WTC11 (cell line): ENCODE data around the gene STK33. TPM values are rescaled to one million over a fixed set of nuclear protein-coding genes. Genes with fewer than 3 reads are reported as not detected.

Experiments used
- ATAC-seq: fragments of 200-7000 bp; cut with Tn5 transposase; 2 replicates; pipeline ENCODE4 v1.10.0; 2021; ENCODE audit warnings: mild to moderate bottlenecking, moderate library complexity
- CTCF ChIA-PET: fragments of 300-600 bp; sonication (Branson Sonifier 250); formaldehyde crosslinking; loops from one replicate; lab custom pipeline; 2021; ENCODE audit warnings: antibody characterized with exemption; lab: Charles Lee
- POLR2A ChIA-PET: fragments of 350-600 bp; sonication (Branson Sonifier 250); formaldehyde crosslinking; loops from one replicate; lab custom pipeline; 2021; ENCODE audit warnings: antibody characterized with exemption; lab: Charles Lee
- DNase-seq: peaks from one replicate; pipeline ENCODE4 v3.0.0; 2021; ENCODE audit warnings: low spot score
- H3K27ac Mint-ChIP-seq: 2 replicates; pipeline ENCODE4 v1.8.0; 2021; ENCODE audit warnings: mixed read lengths
- H3K27me3 Mint-ChIP-seq: 2 replicates; pipeline ENCODE4 v1.8.0; 2021; ENCODE audit warnings: low read depth, mild to moderate bottlenecking, moderate library complexity, mixed read lengths
- H3K36me3 Mint-ChIP-seq: 2 replicates; pipeline ENCODE4 v1.8.0; 2021; ENCODE audit warnings: mixed read lengths
- H3K4me1 Mint-ChIP-seq: 2 replicates; pipeline ENCODE4 v1.8.0; 2022; ENCODE audit warnings: mixed read lengths
- H3K4me3 Mint-ChIP-seq: 2 replicates; pipeline ENCODE4 v1.8.0; 2021; ENCODE audit warnings: mild to moderate bottlenecking, moderate library complexity, mixed read lengths
- H3K9me3 Mint-ChIP-seq: 2 replicates; pipeline ENCODE4 v1.8.0; 2021; ENCODE audit warnings: mixed read lengths
- ARID4B ChIP-seq: sonication (generic); formaldehyde crosslinking; IDR thresholded peaks from 2 replicates; pipeline ENCODE4 v1.8.0; 2023; ENCODE audit warnings: missing genetic modification reagents, mild to moderate bottlenecking, borderline replicate concordance
- ATF6 ChIP-seq: sonication (generic); formaldehyde crosslinking; IDR thresholded peaks from 2 replicates; pipeline ENCODE4 v1.8.1; 2023; ENCODE audit warnings: mild to moderate bottlenecking, missing genetic modification reagents
- E2F4 ChIP-seq: sonication (generic); formaldehyde crosslinking; IDR thresholded peaks from 2 replicates; pipeline ENCODE4 v1.8.1; 2022; ENCODE audit warnings: low read depth, mild to moderate bottlenecking, moderate library complexity, missing genetic modification reagents, borderline replicate concordance
- FOXP1 ChIP-seq: sonication (generic); formaldehyde crosslinking; IDR thresholded peaks from 2 replicates; pipeline ENCODE4 v1.8.0; 2022; ENCODE audit warnings: missing genetic modification reagents, mild to moderate bottlenecking, moderate library complexity, borderline replicate concordance
- IRF2 ChIP-seq: sonication (generic); formaldehyde crosslinking; IDR thresholded peaks from 2 replicates; pipeline ENCODE4 v1.8.0; 2022; ENCODE audit warnings: low read depth, missing genetic modification reagents, borderline replicate concordance
- NR1H2 ChIP-seq: sonication (generic); formaldehyde crosslinking; IDR thresholded peaks from 2 replicates; pipeline ENCODE4 v1.9.0; 2021; ENCODE audit warnings: mild to moderate bottlenecking, moderate library complexity, missing genetic modification reagents
- PRDM15 ChIP-seq: sonication (generic); formaldehyde crosslinking; IDR thresholded peaks from 2 replicates; pipeline ENCODE4 v1.8.0; 2022; ENCODE audit warnings: missing genetic modification reagents
- TCF7 ChIP-seq: sonication (generic); formaldehyde crosslinking; IDR thresholded peaks from 2 replicates; pipeline ENCODE4 v1.8.0; 2022; ENCODE audit warnings: mild to moderate bottlenecking, low read depth, missing genetic modification reagents, moderate library complexity
- ZNF396 ChIP-seq: fragments of 250-450 bp; sonication (Bioruptor Pico); IDR thresholded peaks from 2 replicates; pipeline ENCODE4 v1.8.0; 2021; ENCODE audit warnings: mild to moderate bottlenecking, moderate library complexity, borderline replicate concordance
- ZNF416 ChIP-seq: fragments of 250-450 bp; sonication (Bioruptor Pico); IDR thresholded peaks from 2 replicates; pipeline ENCODE4 v1.9.0; 2021; ENCODE audit warnings: mild to moderate bottlenecking, inconsistent platforms
- ZNF671 ChIP-seq: fragments of 250-450 bp; sonication (Bioruptor Pico); IDR thresholded peaks from 2 replicates; pipeline ENCODE4 v1.8.0; 2021; ENCODE audit warnings: mild to moderate bottlenecking
- total RNA-seq: library from RNA; stranded (reverse); gene quantifications from 3 replicates; pipeline ENCODE4 v1.2.3, GENCODE V29; 2021
- TF ChIP-seq, protein P1 (sequence below): sonication (generic); formaldehyde crosslinking; IDR thresholded peaks from 2 replicates; pipeline ENCODE4 v1.8.1; 2022; ENCODE audit warnings: mild to moderate bottlenecking, missing genetic modification reagents, moderate library complexity, borderline replicate concordance
- TF ChIP-seq, protein P2 (sequence below): sonication (generic); formaldehyde crosslinking; IDR thresholded peaks from 2 replicates; pipeline ENCODE4 v1.8.1; 2023; ENCODE audit warnings: mild to moderate bottlenecking, missing genetic modification reagents, borderline replicate concordance
- TF ChIP-seq, protein P3 (sequence below): sonication (generic); formaldehyde crosslinking; IDR thresholded peaks from 2 replicates; pipeline ENCODE4 v1.8.1; 2022; ENCODE audit warnings: missing genetic modification reagents, borderline replicate concordance
- TF ChIP-seq, protein P4 (sequence below): sonication (generic); formaldehyde crosslinking; IDR thresholded peaks from 2 replicates; pipeline ENCODE4 v1.8.1; 2022; ENCODE audit warnings: low read depth, missing genetic modification reagents, borderline replicate concordance

Gene STK33
- total RNA-seq, 1 experiment from 2014 or later = 13.3 TPM

DNA sequence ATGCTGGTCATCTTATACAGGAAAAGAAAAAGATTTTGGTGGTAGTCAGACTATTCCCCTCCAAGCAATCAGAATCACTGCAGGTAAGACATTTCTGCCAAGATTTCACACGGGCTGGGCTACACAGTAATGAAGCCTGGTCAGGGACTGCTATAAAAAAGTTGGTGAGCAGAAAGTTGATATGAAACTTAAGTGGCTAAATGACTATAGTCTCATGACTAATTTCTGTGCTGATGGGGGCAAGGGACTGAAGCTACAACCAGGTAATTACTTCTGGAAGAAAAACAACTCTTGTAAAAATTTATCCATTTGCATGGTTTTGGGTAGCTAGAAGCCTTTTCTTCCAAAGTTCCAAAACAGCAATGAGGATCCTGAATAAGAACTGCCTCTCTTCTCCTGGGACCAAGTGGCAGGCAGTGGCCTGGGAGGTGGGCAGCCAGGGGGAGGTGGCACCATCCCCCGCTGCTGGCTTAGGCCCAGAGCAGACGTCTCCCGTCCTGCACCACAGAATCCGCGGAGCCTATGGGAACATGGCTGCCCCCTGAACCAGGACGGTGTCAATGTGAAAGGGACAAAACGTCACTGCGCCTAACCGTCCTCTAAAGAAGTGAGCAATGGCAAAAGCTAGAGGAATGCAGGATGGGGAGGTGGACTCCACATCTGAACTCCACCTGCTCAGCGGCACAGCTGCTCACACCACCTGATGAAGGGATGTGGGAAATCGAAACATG, 207.7 kb downstream of the STK33 start:
- DNase-seq (no peak), ATAC-seq (no peak)
- POLR2A ChIA-PET = no interaction called here
- CTCF ChIA-PET = interaction anchor here (1.1 to 1.7 kb wide), 2 partner anchors 21 to 181 kb away, joined by 5 read pairs; no protein-coding TSS in a partner anchor
- no peaks in the 10 kb centered on the region for H3K36me3 Mint-ChIP-seq
- H3K9me3 Mint-ChIP-seq = no peaks in the 10 kb centered on the region
- no peaks in the 10 kb centered on the region for H3K27me3 Mint-ChIP-seq
- H3K4me1 Mint-ChIP-seq = peaks cover 32% of the 10 kb centered on the region
- H3K4me3 Mint-ChIP-seq = no peak overlapping the region
- H3K27ac Mint-ChIP-seq = no peak overlapping the region
- TF ChIP-seq, protein P1, sequence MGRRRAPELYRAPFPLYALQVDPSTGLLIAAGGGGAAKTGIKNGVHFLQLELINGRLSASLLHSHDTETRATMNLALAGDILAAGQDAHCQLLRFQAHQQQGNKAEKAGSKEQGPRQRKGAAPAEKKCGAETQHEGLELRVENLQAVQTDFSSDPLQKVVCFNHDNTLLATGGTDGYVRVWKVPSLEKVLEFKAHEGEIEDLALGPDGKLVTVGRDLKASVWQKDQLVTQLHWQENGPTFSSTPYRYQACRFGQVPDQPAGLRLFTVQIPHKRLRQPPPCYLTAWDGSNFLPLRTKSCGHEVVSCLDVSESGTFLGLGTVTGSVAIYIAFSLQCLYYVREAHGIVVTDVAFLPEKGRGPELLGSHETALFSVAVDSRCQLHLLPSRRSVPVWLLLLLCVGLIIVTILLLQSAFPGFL (CRISPR knock-in tag) = no peak
- TF ChIP-seq ARID4B (no peak), E2F4 (no peak), ZNF671 (CRISPR knock-in tag) (no peak), FOXP1 (CRISPR knock-in tag) (no peak), ZNF416 (CRISPR knock-in tag) (no peak), NR1H2 (no peak), IRF2 (CRISPR knock-in tag) (no peak), ZNF396 (CRISPR knock-in tag) (no peak), PRDM15 (CRISPR knock-in tag) (no peak), TCF7 (CRISPR knock-in tag) (no peak), ATF6 (CRISPR knock-in tag) (no peak)
- TF ChIP-seq, protein P2, sequence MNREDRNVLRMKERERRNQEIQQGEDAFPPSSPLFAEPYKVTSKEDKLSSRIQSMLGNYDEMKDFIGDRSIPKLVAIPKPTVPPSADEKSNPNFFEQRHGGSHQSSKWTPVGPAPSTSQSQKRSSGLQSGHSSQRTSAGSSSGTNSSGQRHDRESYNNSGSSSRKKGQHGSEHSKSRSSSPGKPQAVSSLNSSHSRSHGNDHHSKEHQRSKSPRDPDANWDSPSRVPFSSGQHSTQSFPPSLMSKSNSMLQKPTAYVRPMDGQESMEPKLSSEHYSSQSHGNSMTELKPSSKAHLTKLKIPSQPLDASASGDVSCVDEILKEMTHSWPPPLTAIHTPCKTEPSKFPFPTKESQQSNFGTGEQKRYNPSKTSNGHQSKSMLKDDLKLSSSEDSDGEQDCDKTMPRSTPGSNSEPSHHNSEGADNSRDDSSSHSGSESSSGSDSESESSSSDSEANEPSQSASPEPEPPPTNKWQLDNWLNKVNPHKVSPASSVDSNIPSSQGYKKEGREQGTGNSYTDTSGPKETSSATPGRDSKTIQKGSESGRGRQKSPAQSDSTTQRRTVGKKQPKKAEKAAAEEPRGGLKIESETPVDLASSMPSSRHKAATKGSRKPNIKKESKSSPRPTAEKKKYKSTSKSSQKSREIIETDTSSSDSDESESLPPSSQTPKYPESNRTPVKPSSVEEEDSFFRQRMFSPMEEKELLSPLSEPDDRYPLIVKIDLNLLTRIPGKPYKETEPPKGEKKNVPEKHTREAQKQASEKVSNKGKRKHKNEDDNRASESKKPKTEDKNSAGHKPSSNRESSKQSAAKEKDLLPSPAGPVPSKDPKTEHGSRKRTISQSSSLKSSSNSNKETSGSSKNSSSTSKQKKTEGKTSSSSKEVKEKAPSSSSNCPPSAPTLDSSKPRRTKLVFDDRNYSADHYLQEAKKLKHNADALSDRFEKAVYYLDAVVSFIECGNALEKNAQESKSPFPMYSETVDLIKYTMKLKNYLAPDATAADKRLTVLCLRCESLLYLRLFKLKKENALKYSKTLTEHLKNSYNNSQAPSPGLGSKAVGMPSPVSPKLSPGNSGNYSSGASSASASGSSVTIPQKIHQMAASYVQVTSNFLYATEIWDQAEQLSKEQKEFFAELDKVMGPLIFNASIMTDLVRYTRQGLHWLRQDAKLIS = no peak
- TF ChIP-seq, protein P3, sequence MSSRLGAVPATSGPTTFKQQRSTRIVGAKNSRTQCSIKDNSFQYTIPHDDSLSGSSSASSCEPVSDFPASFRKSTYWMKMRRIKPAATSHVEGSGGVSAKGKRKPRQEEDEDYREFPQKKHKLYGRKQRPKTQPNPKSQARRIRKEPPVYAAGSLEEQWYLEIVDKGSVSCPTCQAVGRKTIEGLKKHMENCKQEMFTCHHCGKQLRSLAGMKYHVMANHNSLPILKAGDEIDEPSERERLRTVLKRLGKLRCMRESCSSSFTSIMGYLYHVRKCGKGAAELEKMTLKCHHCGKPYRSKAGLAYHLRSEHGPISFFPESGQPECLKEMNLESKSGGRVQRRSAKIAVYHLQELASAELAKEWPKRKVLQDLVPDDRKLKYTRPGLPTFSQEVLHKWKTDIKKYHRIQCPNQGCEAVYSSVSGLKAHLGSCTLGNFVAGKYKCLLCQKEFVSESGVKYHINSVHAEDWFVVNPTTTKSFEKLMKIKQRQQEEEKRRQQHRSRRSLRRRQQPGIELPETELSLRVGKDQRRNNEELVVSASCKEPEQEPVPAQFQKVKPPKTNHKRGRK = no peak
- TF ChIP-seq, protein P4, sequence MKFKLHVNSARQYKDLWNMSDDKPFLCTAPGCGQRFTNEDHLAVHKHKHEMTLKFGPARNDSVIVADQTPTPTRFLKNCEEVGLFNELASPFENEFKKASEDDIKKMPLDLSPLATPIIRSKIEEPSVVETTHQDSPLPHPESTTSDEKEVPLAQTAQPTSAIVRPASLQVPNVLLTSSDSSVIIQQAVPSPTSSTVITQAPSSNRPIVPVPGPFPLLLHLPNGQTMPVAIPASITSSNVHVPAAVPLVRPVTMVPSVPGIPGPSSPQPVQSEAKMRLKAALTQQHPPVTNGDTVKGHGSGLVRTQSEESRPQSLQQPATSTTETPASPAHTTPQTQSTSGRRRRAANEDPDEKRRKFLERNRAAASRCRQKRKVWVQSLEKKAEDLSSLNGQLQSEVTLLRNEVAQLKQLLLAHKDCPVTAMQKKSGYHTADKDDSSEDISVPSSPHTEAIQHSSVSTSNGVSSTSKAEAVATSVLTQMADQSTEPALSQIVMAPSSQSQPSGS (CRISPR knock-in tag) = no peak
